ENCODE results near the gene SLC26A5.

GRCh38 chr7:103398483-103399127, 47.4 kb downstream of the SLC26A5 start:
- TF ChIP-seq ZNF70 (CRISPR knock-in tag; IDR thresholded peaks at IDR 0.05) (no peak), ZFP3 (CRISPR knock-in tag; IDR thresholded peaks at IDR 0.05) (no peak), PPARA (CRISPR knock-in tag; IDR thresholded peaks at IDR 0.05; ENCODE audit: borderline replicate concordance) (no peak), ISL1 (CRISPR knock-in tag; IDR thresholded peaks at IDR 0.05) (no peak), ZFP30 (CRISPR knock-in tag; IDR thresholded peaks at IDR 0.05) (no peak), CSDC2 (CRISPR knock-in tag; IDR thresholded peaks at IDR 0.05) (no peak), GLIS3 (CRISPR knock-in tag; IDR thresholded peaks at IDR 0.05) (no peak)
- TF ChIP-seq, protein P1, sequence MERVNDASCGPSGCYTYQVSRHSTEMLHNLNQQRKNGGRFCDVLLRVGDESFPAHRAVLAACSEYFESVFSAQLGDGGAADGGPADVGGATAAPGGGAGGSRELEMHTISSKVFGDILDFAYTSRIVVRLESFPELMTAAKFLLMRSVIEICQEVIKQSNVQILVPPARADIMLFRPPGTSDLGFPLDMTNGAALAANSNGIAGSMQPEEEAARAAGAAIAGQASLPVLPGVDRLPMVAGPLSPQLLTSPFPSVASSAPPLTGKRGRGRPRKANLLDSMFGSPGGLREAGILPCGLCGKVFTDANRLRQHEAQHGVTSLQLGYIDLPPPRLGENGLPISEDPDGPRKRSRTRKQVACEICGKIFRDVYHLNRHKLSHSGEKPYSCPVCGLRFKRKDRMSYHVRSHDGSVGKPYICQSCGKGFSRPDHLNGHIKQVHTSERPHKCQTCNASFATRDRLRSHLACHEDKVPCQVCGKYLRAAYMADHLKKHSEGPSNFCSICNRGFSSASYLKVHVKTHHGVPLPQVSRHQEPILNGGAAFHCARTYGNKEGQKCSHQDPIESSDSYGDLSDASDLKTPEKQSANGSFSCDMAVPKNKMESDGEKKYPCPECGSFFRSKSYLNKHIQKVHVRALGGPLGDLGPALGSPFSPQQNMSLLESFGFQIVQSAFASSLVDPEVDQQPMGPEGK (CRISPR knock-in tag; IDR thresholded peaks at IDR 0.05; ENCODE audit: borderline replicate concordance): no peak
- TF ChIP-seq, protein P2, sequence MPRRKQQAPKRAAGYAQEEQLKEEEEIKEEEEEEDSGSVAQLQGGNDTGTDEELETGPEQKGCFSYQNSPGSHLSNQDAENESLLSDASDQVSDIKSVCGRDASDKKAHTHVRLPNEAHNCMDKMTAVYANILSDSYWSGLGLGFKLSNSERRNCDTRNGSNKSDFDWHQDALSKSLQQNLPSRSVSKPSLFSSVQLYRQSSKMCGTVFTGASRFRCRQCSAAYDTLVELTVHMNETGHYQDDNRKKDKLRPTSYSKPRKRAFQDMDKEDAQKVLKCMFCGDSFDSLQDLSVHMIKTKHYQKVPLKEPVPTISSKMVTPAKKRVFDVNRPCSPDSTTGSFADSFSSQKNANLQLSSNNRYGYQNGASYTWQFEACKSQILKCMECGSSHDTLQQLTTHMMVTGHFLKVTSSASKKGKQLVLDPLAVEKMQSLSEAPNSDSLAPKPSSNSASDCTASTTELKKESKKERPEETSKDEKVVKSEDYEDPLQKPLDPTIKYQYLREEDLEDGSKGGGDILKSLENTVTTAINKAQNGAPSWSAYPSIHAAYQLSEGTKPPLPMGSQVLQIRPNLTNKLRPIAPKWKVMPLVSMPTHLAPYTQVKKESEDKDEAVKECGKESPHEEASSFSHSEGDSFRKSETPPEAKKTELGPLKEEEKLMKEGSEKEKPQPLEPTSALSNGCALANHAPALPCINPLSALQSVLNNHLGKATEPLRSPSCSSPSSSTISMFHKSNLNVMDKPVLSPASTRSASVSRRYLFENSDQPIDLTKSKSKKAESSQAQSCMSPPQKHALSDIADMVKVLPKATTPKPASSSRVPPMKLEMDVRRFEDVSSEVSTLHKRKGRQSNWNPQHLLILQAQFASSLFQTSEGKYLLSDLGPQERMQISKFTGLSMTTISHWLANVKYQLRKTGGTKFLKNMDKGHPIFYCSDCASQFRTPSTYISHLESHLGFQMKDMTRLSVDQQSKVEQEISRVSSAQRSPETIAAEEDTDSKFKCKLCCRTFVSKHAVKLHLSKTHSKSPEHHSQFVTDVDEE (CRISPR knock-in tag; IDR thresholded peaks at IDR 0.05): no peak
